ENCODE results near the gene OLA1. TPM values are rescaled to one million over a fixed set of nuclear protein-coding genes. Genes with fewer than 3 reads are reported as not detected.

The OLA1 gene
- total and polyA plus RNA-seq, 9 of the 15 experiments (the other 6 are each of a cell fraction or from before 2014, with no cell fraction given), result 208 to 353 (median 225) TPM

DNA sequence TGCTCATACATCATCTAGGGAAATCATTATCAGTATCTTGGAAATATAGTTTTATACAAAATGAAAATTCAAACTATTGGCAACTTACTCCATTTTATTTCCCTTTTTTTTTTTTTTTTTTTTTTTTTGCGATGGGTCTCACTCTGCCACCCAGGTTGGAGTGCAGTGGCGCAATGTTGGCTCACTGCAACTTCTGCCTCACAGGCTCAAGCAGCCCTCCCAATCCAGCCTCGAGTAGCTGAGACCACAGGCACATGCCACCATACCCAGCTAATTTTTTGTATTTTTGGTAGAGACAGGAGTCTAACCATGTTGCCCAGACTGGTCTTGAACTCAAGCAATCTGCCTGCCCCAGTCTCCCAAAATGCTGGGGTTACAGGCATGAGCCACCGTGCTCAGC lies 29.0 kb downstream of the OLA1 start (continued):
- TF ChIP-seq ZBTB2 (IDR thresholded peaks at IDR 0.05) (no peak), ZNF197 (CRISPR knock-in tag; IDR thresholded peaks at IDR 0.05; ENCODE audit: low read depth) (no peak), TGIF2 (CRISPR knock-in tag; IDR thresholded peaks at IDR 0.05) (no peak)

- Histone ChIP-seq H3K9ac (ENCODE audit: insufficient read depth in 1 of 2, low read depth in 2 of 2, low read length in 2 of 2) (no peak overlapping the region; a peak in 1 of 4 replicates), H3K4me3 (no peak overlapping the region), H3K4me2 (ENCODE audit: insufficient read depth, low read length) (no peak overlapping the region), H3K9me3 (replicated peaks; ENCODE audit: control insufficient read depth, insufficient read depth, low read depth, low read length) (no peaks in the 10 kb centered on the region), H3K79me2 (ENCODE audit: control insufficient read depth, insufficient read depth, low read length) (peaks cover 87% of the 10 kb centered on the region), H3K9me1 (ENCODE audit: control insufficient read depth, insufficient read depth, low read length) (no peaks in the 10 kb centered on the region), H2AFZ (ENCODE audit: low read depth, low read length) (no peak overlapping the region), H3K36me3 (ENCODE audit: control insufficient read depth, insufficient read depth, low read length) (peaks cover 39% of the 10 kb centered on the region), H3K27me3 (ENCODE audit: control insufficient read depth in 2 of 2, insufficient read depth in 2 of 2, low read length in 2 of 2) (no peaks in the 10 kb centered on the region), H3K27ac (ENCODE audit: extremely low read depth, low read depth, low read length) (no peak overlapping the region), H4K20me1 (replicated peaks; ENCODE audit: control insufficient read depth, insufficient read depth, low read length) (no peaks in the 10 kb centered on the region), H3K4me1 (replicated peaks in 1 of 2; ENCODE audit: control insufficient read depth in 2 of 2, insufficient read depth in 2 of 2, low read length in 2 of 2) (peaks cover 5 to 12% of the 10 kb centered on the region in 2 experiments; a peak in 4 of 5 replicates)
- BruUV-seq (replicated peaks), result no TSS peak
- peak; percentile 42 for ATAC-seq
- ChIA-PET CTCF (ENCODE audit: low intra/inter-chr PET ratio) (no interaction called here), POLR2A (interaction anchor here (0.6 to 2.3 kb wide), 5 partner anchors 8 to 127 kb away, joined by 3 to 5 read pairs (median 4); partner anchors contain the start of gene OLA1)
- no peak for FAIRE-seq
- 73% methylated on average over 7 of the region's 7 CpGs for WGBS (ENCODE audit: insufficient coverage, low coverage, missing lambda C conversion rate)
- intact Hi-C loops (cut with micrococcal nuclease) (no loop called here), in situ Hi-C loops (cut with MboI) (no loop called here)
- DNase-seq (ENCODE audit: extremely low read depth in 1 of 4, low spot score in 3 of 4), result no peak
- TF ChIP-seq RBM22 (IDR thresholded peaks at IDR 0.05; ENCODE audit: low read depth, low read length, poor library complexity, severe bottlenecking) (no peak), MGA (IDR thresholded peaks at IDR 0.05) (no peak), CBX3 (IDR thresholded peaks at IDR 0.05; ENCODE audit: borderline replicate concordance in 1 of 2, low read length in 2 of 2) (no peak), U2AF1 (optimal IDR thresholded peaks at IDR 0.05; ENCODE audit: low read depth, low read length) (no peak)
Measured at GRCh38 chr2:174218773-174219172, 29.6 kb downstream of the OLA1 start.

Measured in K562 (cell line).